Measurements from ENCODE around the gene MUSK.

Gene MUSK

DNA sequence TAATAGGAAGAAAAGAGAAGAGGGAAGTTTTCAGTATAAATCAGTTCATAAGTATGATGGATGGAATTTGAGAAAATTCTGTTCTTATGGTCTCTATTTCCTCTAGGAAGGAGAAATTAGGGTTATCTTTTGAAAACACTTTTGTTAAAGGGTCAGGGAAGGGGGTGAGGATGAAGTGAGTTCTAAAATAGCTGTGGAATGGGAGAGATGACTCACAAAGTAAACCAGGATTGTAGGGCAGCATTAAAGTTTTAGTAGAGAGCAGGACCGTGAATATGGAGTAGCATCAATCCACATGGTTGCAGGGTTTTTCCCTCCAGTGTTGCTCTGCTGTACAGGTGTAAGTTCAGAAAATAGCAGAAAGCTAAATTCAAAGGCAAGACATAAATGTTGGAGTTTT, 32.4 kb downstream of the MUSK start:
- no peak for DNase-seq

DNA sequence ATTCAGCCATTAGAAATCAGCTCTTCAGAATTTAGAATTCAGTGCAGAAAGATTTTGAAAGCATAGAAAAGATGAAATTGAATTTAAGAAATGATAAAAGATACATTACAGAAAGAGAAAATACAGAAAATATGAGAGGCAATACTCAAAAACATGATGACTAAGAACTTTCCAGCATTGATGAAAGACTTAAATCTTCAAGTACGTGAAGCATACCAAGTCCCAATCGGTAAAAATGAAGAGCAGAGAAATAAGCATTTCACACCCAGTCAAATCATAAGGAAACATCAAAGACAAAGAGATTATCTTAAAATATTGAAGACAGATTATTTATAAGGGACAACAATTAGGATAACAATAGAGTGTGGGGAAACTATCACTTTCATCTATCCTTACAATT, 35.1 kb downstream of the MUSK start:
- DNase-seq, result no peak

GRCh38 chr9:110707419-110707818, 38.8 kb downstream of the MUSK start:
- no peak for DNase-seq

DNA sequence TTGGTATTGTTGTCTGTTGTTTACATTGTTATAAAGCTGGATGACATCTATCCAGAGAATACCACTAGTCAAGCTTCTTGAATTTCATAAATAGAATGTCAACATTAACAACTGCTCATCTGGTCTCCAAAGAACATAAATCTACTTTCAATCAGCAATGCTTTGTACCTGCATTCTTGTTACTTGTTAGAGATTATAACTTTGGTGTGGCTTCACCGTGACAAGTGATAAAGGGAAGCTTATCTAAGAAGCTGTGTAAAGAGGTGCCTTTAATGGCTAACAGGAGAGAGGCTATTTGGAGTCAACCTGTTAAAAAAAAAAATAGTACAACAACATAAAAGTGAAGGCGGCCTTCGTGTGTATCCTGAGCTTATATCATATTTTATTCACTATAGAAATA, 41.8 kb downstream of the MUSK start:
- DNase-seq, result no peak

- DNase-seq, result no peak
Observed at GRCh38 chr9:110712955-110713354, 44.4 kb downstream of the MUSK start.

DNA sequence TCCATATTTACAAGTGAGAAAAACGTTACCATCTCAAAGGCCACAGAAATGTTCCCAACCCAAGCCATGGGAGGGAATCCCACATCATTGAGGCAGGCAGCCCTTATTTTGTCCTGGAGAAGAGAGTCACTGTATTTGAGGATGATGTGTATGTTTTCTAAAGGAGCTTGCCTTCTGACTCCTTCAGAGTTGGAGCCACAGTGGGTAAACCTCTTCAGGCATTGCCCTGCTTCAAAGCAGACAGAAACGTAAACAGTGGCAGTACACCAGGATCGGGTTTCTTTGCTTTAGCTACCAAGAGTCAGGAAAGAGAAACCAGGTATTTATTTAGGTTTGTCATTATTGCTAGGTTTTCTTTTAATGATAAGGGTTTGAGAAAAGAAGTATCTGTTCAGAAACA, 45.7 kb downstream of the MUSK start:
- no peak for DNase-seq

DNA sequence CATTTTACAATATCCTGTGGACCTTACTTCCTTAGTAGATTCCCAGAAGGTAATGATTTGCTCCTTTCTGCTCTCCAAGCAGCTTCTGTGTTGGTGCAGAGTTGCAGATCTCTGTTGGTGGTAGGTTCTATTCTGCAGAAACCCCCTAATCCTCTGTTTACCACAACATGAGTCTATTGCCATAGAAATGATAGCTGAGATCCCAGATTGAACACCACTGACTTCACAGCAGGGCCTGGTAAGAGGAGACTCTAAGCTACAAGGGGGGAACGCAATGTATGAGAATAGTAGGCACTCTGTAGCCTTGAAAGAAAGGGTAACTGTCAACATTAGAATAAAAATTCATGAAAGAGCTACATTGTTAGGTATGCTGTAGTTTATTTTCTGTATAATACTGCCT, 59.5 kb downstream of the MUSK start:
- no peak for DNase-seq

DNA sequence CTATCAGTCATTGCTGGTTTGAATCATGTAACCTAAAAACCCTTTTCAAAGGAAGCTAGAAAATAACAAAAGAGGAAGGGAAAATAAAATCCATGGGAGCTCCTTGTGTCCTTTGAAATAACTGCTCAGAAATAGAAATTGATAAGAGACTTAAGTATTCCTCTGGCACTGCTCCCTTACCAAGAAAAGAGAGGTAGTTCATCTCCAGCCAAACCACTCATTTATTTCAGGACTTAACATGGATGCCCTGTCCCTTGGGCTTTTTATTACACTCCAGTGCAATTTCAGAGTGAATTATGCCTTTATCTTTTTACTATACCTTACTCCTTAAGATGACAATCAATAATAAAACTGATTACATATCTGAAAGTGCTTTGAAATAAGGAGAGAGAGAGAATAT, 61.0 kb downstream of the MUSK start:
- no peak for DNase-seq

GRCh38 chr9:110731437-110732028, 62.9 kb downstream of the MUSK start:
- DNase-seq, result no peak

DNA sequence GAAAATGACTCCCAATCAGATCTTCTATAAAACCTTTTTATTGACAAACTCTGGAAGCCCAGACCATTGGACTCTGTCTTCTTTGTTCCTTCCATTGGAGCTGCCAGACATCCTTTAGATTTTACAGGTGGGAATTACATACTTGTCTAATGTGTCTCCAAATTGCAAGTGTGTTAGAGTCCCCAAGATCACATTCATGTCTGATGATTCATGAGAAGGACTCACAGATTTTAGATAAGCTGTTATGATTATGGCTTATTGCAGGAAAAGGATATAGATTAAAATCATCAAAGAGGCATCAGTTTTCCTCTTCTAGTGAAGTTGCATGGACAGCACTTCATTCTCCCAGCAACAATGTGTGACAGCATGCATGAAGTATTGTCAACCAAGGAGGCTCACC, 70.4 kb downstream of the MUSK start:
- no peak for DNase-seq

DNA sequence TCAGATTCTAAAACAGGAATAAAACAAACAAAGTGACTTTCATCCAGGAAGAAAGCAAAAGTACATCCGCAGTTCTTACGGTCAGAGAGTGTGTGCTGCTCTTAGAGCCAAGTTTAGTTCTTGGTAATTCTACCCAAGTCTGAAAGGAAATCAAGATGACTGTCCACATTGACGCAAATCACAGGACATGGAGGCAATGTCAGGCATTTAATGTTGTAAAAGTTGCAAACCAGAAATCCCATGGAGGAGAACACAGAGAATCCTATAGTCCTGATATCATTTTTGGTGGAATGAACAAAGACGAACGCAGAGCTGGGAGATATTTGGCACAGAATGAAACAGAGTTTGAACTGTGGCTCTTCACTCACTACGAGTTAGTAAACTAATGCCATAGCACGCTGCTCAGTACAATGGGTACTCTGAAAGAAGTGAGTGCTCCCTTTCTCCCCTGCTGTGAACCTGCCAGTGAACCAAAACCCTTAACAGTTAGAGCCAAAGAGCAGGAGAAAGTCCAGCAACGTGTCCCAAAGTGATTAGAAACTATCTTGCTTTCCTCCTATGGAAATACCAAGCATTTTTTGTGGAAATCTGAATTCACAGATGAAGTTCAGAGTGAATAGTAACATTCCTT, 74.3 kb downstream of the MUSK start:
- DNase-seq, result no peak

DNA sequence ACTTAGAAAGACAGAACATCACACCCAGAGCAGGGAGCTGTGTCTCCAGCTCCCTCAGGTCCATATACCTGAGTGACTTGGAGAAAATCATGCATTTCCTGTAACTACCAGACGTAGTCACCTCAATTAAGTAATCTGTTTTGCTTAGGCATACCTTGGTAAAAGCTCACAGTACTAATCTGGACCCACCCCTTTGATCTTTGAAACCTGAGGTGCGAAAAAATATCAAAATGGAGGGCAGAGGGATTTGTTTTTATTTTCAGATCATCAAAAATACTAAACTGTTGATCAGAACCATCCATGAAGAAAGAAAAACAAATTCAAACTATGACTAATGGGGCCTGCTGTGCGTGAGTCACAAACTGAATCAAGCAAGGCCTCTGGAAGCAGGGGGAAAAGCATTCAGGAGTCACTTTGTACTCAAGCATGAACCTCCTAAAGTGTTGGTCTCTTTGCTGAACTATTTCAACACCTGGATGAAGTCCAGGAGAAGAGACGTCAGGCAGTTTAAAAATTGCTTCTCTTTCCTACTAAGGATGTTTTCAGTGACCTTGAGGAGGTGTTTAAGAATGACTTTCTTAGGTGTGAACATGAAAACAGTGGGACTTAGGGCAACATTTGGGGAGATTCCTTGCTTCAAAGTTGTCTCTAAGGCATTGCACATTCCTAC, 76.3 kb downstream of the MUSK start:
- no peak for DNase-seq

DNA sequence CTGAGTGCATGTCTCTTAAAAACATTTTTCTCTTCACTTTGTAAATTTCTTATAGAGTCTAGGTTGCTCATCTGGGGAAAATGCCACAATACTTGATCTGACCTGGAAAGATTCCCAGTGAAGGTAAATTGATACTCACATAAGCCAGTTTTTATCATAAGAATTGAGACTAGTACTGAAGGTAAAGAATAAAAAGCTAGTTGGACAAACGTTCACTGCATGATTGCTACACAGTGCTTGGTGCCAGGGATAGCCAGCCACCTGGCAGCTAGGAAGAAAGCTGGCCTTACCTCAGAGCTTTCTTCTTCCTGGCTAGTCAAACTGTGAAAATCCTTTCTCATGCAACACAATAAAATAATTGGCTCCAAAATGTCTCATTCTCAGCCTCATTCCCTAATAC, 77.1 kb downstream of the MUSK start:
- no peak for DNase-seq

DNA sequence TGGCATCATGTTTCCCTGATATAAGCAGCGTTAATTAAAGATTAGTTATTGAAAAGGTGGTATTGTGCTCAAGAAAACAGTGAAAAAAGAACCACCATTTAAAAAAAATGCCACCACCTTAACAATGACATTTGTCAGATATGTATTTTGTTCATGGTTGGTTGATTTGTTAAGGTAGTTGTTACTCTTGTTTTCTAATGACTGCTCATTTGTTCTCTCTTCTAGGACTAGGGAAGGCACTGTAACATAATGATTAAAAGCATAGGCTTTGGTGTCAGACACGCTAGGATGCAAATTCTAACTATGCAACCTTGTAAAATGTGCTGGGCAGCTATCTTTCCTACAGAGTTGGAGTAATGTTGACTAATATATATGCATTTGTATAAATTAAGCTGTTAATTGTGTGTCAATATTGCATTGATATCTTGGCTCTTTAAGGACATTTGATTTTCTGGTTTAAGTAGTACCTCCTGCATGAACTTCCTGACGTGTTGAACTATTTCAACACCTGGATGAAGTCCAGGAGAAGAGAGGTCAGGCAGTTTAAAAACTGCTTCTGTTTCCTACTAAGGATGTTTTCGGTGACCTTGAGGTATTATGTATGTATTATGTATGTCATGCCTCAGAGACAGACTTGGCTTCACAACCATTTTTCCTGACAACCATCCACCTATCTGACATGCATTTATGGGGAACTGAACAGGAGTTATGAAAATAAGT, 77.8 kb downstream of the MUSK start:
- DNase-seq, result no peak

GRCh38 chr9:110748251-110748893, 79.8 kb downstream of the MUSK start:
- no peak for DNase-seq

- no peak for DNase-seq
Observed at GRCh38 chr9:110750272-110750671, 81.7 kb downstream of the MUSK start.

DNA sequence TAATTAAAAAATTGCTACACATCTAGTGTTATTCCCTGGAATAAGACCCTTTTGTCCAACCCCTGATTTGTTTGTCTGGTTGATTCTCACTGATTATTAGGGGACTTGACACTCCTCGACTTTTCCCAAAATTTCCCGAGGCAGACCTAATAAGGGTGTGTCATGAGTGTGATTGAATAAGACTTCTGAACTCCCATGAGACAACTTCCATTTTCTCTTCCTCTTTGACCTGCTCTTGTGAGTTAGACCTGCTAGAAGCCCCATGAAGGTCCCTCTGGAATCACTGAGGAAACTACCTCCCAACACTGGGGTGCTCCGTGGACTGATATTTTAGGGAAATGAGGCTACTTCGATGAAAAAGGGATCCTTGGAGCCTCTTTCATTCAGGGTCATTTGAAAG, 83.4 kb downstream of the MUSK start:
- no peak for DNase-seq

- DNase-seq, result no peak
Observed at GRCh38 chr9:110752766-110753165, 84.2 kb downstream of the MUSK start.

DNA sequence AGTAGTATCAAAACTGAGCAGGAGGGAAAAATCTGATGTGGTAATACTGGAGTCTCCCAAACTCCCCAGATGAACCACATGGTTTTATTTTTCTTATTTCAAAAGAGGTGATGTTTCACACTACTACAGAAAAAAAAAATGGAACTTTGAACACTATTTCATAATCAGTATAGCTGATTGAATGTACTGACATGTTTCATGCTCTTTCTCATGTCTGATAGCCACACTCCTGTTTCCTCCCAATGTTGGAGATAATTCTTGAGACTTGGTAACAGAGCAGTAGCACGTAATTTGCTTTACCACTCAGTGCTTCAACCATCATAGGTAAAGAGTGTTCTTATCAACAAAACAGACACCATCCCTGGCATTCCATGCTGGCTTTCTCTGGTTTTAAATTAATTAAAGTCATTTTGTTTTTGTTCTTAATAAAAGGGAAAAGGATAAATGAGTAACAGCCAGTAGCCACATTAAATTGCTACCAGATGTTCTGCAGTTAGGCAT, 85.2 kb downstream of the MUSK start:
- no peak for DNase-seq

DNA sequence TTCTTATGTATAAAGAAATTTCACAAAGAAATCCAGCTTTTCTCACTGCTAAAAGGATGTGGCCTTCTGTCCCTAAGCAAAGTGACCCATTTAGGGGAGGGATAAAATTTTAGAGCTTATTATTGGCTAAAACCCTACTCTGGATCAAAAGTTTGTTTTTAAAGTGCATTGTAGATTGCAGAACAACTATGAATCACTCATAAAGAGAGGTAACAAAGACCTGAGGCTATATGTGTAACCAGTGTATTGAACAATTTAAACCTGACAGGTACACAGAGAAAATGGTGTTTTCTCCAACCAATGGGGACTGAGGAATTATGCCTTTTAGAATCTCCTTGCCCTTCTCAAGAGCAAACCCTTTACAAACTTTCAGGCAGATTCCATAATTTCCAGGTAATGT, 86.6 kb downstream of the MUSK start:
- DNase-seq, result no peak

- no peak for DNase-seq
Observed at GRCh38 chr9:110758201-110758600, 89.6 kb downstream of the MUSK start.

DNA sequence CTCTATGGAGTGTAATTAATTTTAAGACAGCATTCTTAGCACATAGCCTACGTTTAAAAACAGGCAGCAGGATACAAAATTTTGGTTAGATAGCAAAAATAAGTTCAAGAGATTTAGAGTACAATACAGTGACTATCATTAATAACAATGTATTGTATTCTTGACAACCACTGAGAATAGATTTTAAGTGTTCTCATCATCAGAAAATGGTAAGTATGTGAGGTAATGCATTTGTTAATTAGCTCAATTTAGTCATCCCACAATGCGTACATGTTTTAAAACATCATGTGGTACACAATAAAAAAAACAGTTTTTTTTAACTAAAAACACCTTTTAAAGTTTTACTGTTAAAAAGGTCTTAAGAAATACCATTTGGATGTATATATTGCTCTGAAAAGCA, 94.2 kb downstream of the MUSK start:
- no peak for DNase-seq

- no peak for DNase-seq
Observed at GRCh38 chr9:110763568-110763967, 95.0 kb downstream of the MUSK start.

Data from stimulated activated naive CD4-positive, alpha-beta T cell treated with Interleukin-2 at 50 U/mL for 16 hours (primary cell).